Panc1 (cell line): Measurements from ENCODE around the gene CRYGD. TPM values are rescaled to one million over a fixed set of nuclear protein-coding genes. Genes with fewer than 3 reads are reported as not detected.

Source experiments
- ATAC-seq: fragments of 200-7000 bp; cut with Tn5 transposase; 2 replicates; pipeline ENCODE4 v1.9.1; 2020; ENCODE audit warnings: mild to moderate bottlenecking, moderate library complexity
- BruUV-seq: library from RNA; stranded (reverse); fragments of 400-500 nt; replicated peaks from 2 replicates; lab custom pipeline; 2021; lab: Mats Ljungman, UMichigan
- CTCF ChIA-PET: fragments of 300-600 bp; sonication (Branson Sonifier 250); formaldehyde crosslinking; loops from one replicate; lab custom pipeline; 2022; ENCODE audit warnings: antibody characterized with exemption; lab: Charles Lee
- POLR2A ChIA-PET: fragments of 300-600 bp; sonication (Branson Sonifier 250); formaldehyde crosslinking; loops from one replicate; lab custom pipeline; 2022; ENCODE audit warnings: antibody characterized with exemption; lab: Charles Lee
- DNase-seq: peaks from one replicate; pipeline ENCODE4 v3.0.0-alpha.2; 2010; ENCODE audit warnings: low read depth, low spot score
- H3K27ac ChIP-seq: 2 replicates; pipeline ENCODE4 v1.5.1; 2011; ENCODE audit warnings: mild to moderate bottlenecking, low read length, inconsistent platforms
- H3K27me3 ChIP-seq: fragments of 200-500 bp; sonication (Bioruptor generic); 2 replicates; pipeline ENCODE4 v1.6.0; 2014; ENCODE audit warnings: low read length, inconsistent platforms; ENCODE audit not compliant: control insufficient read depth, insufficient read depth
- H3K36me3 ChIP-seq: fragments of 200-500 bp; sonication (Bioruptor generic); 2 replicates; pipeline ENCODE4 v1.5.1; 2014; ENCODE audit warnings: inconsistent platforms, mild to moderate bottlenecking, low read length, moderate library complexity; ENCODE audit not compliant: control insufficient read depth, insufficient read depth
- H3K4me1 ChIP-seq: 2 replicates; pipeline ENCODE4 v1.5.1; 2011; ENCODE audit warnings: inconsistent platforms, mild to moderate bottlenecking, low read length, moderate library complexity; ENCODE audit not compliant: control insufficient read depth, insufficient read depth
- H3K4me3 ChIP-seq, 2 experiments: 2 replicates each; pipeline ENCODE4 v1.5.1; 2011 to 2012; ENCODE audit warnings: low read depth in 2 of 2, low read length in 2 of 2, mild to moderate bottlenecking in 2 of 2, inconsistent platforms in 1 of 2, moderate library complexity in 1 of 2
- H3K9me3 ChIP-seq: fragments of 200-500 bp; sonication (Bioruptor generic); 2 replicates; pipeline ENCODE4 v1.5.1; 2014; ENCODE audit warnings: low read depth, mild to moderate bottlenecking, inconsistent platforms, low read length, moderate library complexity; ENCODE audit not compliant: control insufficient read depth, insufficient read depth
- POLR2AphosphoS5 ChIP-seq: IDR thresholded peaks from 2 replicates; pipeline ENCODE4 v1.6.1; 2012; ENCODE audit warnings: mild to moderate bottlenecking, low read depth, low read length, moderate library complexity
- SIN3A ChIP-seq: IDR thresholded peaks from 2 replicates; pipeline ENCODE4 v1.6.1; 2012; ENCODE audit warnings: low read depth, mild to moderate bottlenecking, low read length, moderate library complexity, borderline replicate concordance; ENCODE audit not compliant: insufficient read depth
- TCF7L2 ChIP-seq: IDR thresholded peaks from 2 replicates; pipeline ENCODE4 v1.6.1; 2011; ENCODE audit warnings: mild to moderate bottlenecking, low read depth, low read length, inconsistent platforms
- in situ Hi-C: cut with HindIII; loops from 2 replicates; pipeline ENCODE4 v1.10.0; 2016; ENCODE audit warnings: low sequenced_read_pairs, low pct_unique_long_range_greater_than_20kb
- intact Hi-C: fragments of 100-400 bp; cut with micrococcal nuclease; formaldehyde crosslinking; loops from one replicate; pipeline ENCODE4 v1.10.0; 2022; ENCODE audit not compliant: unreplicated experiment
- total RNA-seq: library from RNA; stranded (reverse); gene quantifications from one replicate; pipeline ENCODE4 v1.2.1, GENCODE V29; 2021; ENCODE audit not compliant: unreplicated experiment
- TF ChIP-seq, protein P1 (sequence below), 2 experiments: IDR thresholded peaks; 2 replicates each; pipeline ENCODE4 v1.6.1; 2011 to 2012; ENCODE audit warnings: low read depth in 2 of 2, control low read depth in 1 of 2, low read length in 1 of 2, mild to moderate bottlenecking in 1 of 2, moderate library complexity in 1 of 2; ENCODE audit not compliant: insufficient read depth in 1 of 2
- TF ChIP-seq, protein P2 (sequence below): fragments of 450-650 bp; IDR thresholded peaks from 2 replicates; pipeline ENCODE4 v1.5.1; 2017; ENCODE audit warnings: mild to moderate bottlenecking

The CRYGD gene
- total RNA-seq, 1 experiment from 2014 or later: not detected

DNA sequence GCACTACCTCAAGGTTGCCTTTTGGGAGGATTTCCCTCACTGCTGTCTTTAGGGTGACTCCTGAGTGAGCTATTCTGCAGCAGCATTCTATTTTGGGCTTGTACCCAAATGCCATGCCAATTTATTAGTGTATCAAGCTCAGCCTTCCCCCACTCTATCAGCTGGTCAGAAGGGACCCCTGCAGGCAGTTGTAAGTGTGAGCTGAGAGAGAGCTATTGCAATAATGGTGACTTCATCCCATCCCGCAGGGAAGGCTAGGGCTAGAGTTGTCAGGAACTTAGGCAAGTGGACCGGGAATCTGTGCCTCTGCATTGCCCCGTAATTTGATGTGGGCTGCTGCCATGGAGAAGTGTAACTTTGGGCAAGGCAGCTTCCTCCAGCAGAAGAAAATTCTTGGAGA lies 23.4 kb upstream of the CRYGD start:
- POLR2A ChIA-PET: interaction anchor here (0.8 kb wide), 1 partner anchor 173 kb away, joined by 3 read pairs; no protein-coding TSS in a partner anchor
- Histone ChIP-seq H3K27me3 (no peaks in the 10 kb centered on the region), H3K4me3 (no peak overlapping the region), H3K9me3 (no peaks in the 10 kb centered on the region), H3K36me3 (no peaks in the 10 kb centered on the region), H3K4me1 (no peaks in the 10 kb centered on the region), H3K27ac (no peak overlapping the region)
- TF ChIP-seq POLR2AphosphoS5: no peak
- TF ChIP-seq SIN3A: no peak
- TF ChIP-seq, protein P1, sequence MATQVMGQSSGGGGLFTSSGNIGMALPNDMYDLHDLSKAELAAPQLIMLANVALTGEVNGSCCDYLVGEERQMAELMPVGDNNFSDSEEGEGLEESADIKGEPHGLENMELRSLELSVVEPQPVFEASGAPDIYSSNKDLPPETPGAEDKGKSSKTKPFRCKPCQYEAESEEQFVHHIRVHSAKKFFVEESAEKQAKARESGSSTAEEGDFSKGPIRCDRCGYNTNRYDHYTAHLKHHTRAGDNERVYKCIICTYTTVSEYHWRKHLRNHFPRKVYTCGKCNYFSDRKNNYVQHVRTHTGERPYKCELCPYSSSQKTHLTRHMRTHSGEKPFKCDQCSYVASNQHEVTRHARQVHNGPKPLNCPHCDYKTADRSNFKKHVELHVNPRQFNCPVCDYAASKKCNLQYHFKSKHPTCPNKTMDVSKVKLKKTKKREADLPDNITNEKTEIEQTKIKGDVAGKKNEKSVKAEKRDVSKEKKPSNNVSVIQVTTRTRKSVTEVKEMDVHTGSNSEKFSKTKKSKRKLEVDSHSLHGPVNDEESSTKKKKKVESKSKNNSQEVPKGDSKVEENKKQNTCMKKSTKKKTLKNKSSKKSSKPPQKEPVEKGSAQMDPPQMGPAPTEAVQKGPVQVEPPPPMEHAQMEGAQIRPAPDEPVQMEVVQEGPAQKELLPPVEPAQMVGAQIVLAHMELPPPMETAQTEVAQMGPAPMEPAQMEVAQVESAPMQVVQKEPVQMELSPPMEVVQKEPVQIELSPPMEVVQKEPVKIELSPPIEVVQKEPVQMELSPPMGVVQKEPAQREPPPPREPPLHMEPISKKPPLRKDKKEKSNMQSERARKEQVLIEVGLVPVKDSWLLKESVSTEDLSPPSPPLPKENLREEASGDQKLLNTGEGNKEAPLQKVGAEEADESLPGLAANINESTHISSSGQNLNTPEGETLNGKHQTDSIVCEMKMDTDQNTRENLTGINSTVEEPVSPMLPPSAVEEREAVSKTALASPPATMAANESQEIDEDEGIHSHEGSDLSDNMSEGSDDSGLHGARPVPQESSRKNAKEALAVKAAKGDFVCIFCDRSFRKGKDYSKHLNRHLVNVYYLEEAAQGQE (IDR thresholded peaks at IDR 0.05; ENCODE audit: insufficient read depth in 1 of 2, low read depth in 2 of 2, low read length in 1 of 2): no peak
- TF ChIP-seq, protein P2, sequence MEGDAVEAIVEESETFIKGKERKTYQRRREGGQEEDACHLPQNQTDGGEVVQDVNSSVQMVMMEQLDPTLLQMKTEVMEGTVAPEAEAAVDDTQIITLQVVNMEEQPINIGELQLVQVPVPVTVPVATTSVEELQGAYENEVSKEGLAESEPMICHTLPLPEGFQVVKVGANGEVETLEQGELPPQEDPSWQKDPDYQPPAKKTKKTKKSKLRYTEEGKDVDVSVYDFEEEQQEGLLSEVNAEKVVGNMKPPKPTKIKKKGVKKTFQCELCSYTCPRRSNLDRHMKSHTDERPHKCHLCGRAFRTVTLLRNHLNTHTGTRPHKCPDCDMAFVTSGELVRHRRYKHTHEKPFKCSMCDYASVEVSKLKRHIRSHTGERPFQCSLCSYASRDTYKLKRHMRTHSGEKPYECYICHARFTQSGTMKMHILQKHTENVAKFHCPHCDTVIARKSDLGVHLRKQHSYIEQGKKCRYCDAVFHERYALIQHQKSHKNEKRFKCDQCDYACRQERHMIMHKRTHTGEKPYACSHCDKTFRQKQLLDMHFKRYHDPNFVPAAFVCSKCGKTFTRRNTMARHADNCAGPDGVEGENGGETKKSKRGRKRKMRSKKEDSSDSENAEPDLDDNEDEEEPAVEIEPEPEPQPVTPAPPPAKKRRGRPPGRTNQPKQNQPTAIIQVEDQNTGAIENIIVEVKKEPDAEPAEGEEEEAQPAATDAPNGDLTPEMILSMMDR: no peak
- no peak for TF ChIP-seq TCF7L2
- intact Hi-C loops (no loop called here), in situ Hi-C loops (no loop called here)
- DNase-seq (no peak), ATAC-seq (no peak)
- no TSS peak for BruUV-seq
- CTCF ChIA-PET: no interaction called here

DNA sequence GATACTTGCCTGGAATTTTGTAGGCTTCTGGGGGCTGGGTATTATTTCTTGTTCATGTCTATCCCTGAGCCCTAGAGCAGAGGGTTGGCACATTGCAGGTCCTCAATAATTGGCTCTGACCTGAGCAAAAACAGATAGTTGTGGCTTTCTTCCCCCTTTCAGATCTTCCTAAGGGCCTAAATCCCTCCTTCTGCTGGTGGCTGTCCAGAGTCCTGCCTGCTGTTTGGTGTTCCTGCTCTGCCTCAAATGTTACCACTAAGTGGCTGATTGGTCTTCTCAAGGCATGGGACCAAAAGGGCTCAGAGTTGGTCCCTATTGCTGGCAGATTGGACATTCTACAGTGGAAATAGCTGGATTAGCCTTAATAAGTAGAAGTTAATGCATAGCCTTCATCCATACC lies 22.7 kb upstream of the CRYGD start:
- in situ Hi-C loops (no loop called here), intact Hi-C loops (no loop called here)
- Histone ChIP-seq H3K4me3 (no peak overlapping the region), H3K4me1 (no peaks in the 10 kb centered on the region), H3K36me3 (no peaks in the 10 kb centered on the region), H3K27ac (no peak overlapping the region), H3K9me3 (no peaks in the 10 kb centered on the region), H3K27me3 (no peaks in the 10 kb centered on the region)
- ChIA-PET POLR2A (no interaction called here), CTCF (interaction anchor here (1.3 kb wide), 1 partner anchor 45 kb away, joined by 16 read pairs; no protein-coding TSS in a partner anchor)
- TF ChIP-seq POLR2AphosphoS5 (no peak), TCF7L2 (no peak), SIN3A (no peak)
- TF ChIP-seq, protein P1 (IDR thresholded peaks at IDR 0.05; ENCODE audit: insufficient read depth in 1 of 2, low read depth in 2 of 2, low read length in 1 of 2): no peak
- TF ChIP-seq, protein P2: no peak
- DNase-seq (no peak), ATAC-seq (no peak)
- no TSS peak for BruUV-seq
